Lower leg skin (tissue), 4 donors: ENCODE measurements around the gene GRHL3. TPM values are rescaled to one million over a fixed set of nuclear protein-coding genes. Genes with fewer than 3 reads are reported as not detected.

Source experiments
- DNase-seq, 2 donors: peaks; one replicate each; pipeline ENCODE4 v3.0.0-alpha.2; 2019; ENCODE audit warnings: low spot score in 2 of 2
- H3K4me3 ChIP-seq: fragments of 200-600 bp; sonication (generic); 2 replicates; pipeline ENCODE4 v1.5.1; 2017; ENCODE audit warnings: mild to moderate bottlenecking, low read depth; ENCODE audit not compliant: poor library complexity, severe bottlenecking
- CTCF ChIP-seq, 3 donors: fragments of 450-650 bp; IDR thresholded peaks; one replicate each; pipeline ENCODE4 v1.5.1; 2016; ENCODE audit warnings: antibody characterized with exemption in 3 of 3, mild to moderate bottlenecking in 3 of 3, moderate library complexity in 2 of 3
- POLR2A ChIP-seq, 2 donors: fragments of 450-650 bp; IDR thresholded peaks; one replicate each; pipeline ENCODE4 v1.6.1; 2016 to 2017; ENCODE audit warnings: antibody characterized with exemption in 2 of 2, mild to moderate bottlenecking in 1 of 2, moderate library complexity in 1 of 2
- WGBS, 2 donors: methylation state at CpG; one replicate each; pipeline ENCODE4 v1.1.5; 2018; 5-methylcytosine and 5-hydroxymethylcytosine counted together
- intact Hi-C: fragments of 100-400 bp; cut with DNase I; formaldehyde crosslinking; loops from one replicate; pipeline ENCODE4 v1.15.0; 2023; ENCODE audit warnings: low total_unique reads
- total RNA-seq, 4 donors: library from RNA; depleted of rRNA; stranded (reverse); fragments of >200 nt; gene quantifications; one replicate each; pipeline ENCODE4 v1.1.0, GENCODE V29; 2016

GRHL3 gene
- total RNA-seq, 4 donors from 2014 or later, result 141 to 205 (median 171) TPM

DNA sequence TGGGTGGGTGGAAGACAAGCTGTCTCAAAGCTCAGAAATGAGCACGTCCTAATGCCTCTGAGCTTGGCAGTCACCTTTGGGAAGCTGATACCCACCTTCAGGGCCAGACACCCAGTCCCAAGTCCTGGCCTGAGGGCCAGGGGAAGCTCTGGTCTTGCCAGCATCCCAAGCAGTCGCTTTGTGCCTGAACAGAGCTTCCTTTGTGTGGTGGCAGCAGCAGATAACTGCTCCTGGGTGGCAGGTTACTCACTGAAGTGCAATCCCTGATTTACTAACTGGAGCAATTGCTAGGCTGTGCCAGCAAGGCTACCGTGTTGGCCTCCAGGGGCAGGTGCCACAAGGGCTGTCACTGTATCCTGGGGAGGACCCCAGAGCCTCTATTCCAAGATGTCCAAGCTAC lies 40.4 kb upstream of the GRHL3 start:
- intact Hi-C loops, result no loop called here
- DNase-seq, result peak in 1 of 2 donors; percentile 77
- TF ChIP-seq POLR2A (IDR thresholded peaks at IDR 0.05), result no peak
- no peak for TF ChIP-seq CTCF (IDR thresholded peaks at IDR 0.05)
- no peak overlapping the region for H3K4me3 ChIP-seq
- WGBS, 2 donors, result 41 to 74% methylated on average over 2 to 3 of the region's 3 CpGs

GRCh38 chr1:24279590-24280232 lies 39.4 kb upstream of the GRHL3 start:
- intact Hi-C loops, result no loop called here
- no peak for DNase-seq
- TF ChIP-seq CTCF (IDR thresholded peaks at IDR 0.05) (no peak), POLR2A (IDR thresholded peaks at IDR 0.05) (no peak)
- WGBS, 2 donors, result 65 to 68% methylated on average over 5 of the region's 5 CpGs
- no peak overlapping the region for H3K4me3 ChIP-seq

DNA sequence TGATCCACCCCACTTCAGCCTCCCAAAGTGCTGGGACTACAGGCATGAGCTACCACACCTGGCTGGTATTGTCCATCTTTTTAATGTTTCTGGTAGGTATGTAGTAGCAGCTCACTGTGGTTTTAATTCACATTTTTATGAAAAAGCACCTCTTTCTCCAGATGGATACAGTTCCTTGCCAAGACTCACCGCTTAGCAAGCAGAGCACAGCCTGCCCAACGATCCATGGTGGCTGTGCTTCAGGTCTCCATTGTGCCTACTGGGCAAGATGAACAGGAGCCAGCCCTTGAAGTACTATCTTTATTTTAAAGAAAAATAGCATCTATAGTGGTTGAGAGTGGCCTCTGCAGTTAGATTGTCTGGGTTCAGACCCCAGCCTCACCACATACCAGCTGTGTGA lies 37.6 kb upstream of the GRHL3 start:
- intact Hi-C loops, result no loop called here
- H3K4me3 ChIP-seq, result no peak overlapping the region
- DNase-seq, result no peak
- 72 to 73% methylated on average over 2 of the region's 2 CpGs for WGBS, 2 donors
- no peak for TF ChIP-seq POLR2A (IDR thresholded peaks at IDR 0.05)
- TF ChIP-seq CTCF (IDR thresholded peaks at IDR 0.05), result no peak

DNA sequence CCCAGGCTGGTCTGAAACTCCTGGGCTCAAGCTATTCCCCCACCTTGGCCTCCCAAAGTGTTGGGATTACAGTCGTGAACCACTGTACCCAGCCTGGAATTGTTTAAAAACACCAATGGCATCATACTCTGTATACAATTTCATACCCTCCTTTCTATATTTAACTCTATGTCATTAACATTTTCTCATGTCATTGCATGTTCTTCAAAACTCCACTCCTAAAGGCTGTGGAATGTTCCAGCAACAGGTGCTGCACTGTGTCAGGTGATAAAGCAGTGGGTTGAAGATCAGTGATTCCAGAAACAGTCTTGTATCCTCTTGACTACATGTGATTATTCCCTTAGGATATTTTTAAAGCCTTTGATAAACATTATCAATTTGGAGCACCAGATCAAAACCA lies 36.7 kb upstream of the GRHL3 start:
- intact Hi-C loops, result no loop called here
- TF ChIP-seq CTCF (IDR thresholded peaks at IDR 0.05), result no peak
- TF ChIP-seq POLR2A (IDR thresholded peaks at IDR 0.05), result no peak
- 44 to 58% methylated on average over 1 of the region's 1 CpG for WGBS, 2 donors
- no peak for DNase-seq
- H3K4me3 ChIP-seq, result no peak overlapping the region

DNA sequence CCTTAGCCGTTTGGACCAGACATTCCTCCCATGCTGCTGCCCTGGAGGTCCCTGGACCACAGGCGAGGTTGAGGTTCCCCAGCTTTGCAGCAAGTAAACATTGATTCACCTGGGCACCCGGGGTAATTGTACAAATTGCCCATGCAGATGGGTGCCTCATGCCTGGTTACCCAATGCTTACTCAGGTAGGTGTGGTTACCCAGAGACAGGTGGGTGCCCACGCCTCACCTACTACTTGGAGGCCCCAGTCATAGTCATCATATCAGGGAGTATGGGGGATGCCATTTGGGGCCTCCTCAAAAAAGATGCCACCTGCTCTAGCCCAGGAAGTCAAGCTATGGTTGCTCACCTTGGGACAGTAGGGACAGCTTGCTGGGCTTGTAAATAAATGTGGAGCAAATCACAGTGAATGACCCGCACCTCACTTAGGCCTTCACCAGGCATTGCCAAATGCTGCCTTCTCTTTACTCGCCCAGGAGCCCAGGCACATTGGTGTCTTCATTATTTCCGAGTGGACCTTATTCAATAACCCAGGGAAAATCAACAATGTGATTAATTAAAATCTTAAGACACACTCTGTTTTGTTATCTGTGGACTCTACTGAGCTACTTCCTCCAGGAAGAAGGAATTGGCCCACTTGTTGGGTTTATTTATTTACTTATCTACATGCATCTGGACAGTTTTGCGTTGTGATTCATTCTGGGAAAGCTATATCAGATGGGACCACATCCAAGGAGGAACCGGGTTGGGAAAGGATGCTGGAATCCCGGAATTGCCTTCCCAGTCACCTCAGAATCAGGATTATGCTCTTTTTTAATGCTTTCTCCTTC lies 35.6 kb upstream of the GRHL3 start:
- DNase-seq, result no peak
- intact Hi-C loops, result no loop called here
- TF ChIP-seq CTCF (IDR thresholded peaks at IDR 0.05), result no peak
- no peak for TF ChIP-seq POLR2A (IDR thresholded peaks at IDR 0.05)
- WGBS, 2 donors, result 38 to 41% methylated on average over 9 to 10 of the region's 10 CpGs
- H3K4me3 ChIP-seq, result no peak overlapping the region
